Heart left ventricle (tissue), 16 donors: ENCODE measurements around the gene ZCCHC7. TPM values are rescaled to one million over a fixed set of nuclear protein-coding genes. Genes with fewer than 3 reads are reported as not detected.
A peak's percentile ranks its signal among the peaks of the same experiment; 100 is the strongest.

ENCODE experiments used
- ATAC-seq, 4 donors: fragments of 200-7000 bp; cut with Tn5 transposase; one replicate each; pipeline ENCODE4 v1.9.1; 2020 to 2022; ENCODE audit warnings: moderate library complexity in 4 of 4, mild to moderate bottlenecking in 3 of 4, moderate number of reproducible peaks in 1 of 4
- DNase-seq, 5 donors: peaks; one replicate each; pipeline ENCODE4 v3.0.0-alpha.2; 2020
- H3K27ac ChIP-seq, 12 donors: fragments of 200-600 bp; sonication (generic) in 4 of 12; one replicate each; pipeline versions ENCODE4 v1.5.0 to v1.8.0; 2016 to 2022; ENCODE audit warnings: mild to moderate bottlenecking in 2 of 12
- H3K27me3 ChIP-seq, 9 donors: fragments of 200-600 bp; sonication (generic) in 2 of 9; one replicate each; pipeline versions ENCODE4 v1.5.1 to v1.8.0; 2016 to 2022; ENCODE audit warnings: mild to moderate bottlenecking in 3 of 9
- H3K36me3 ChIP-seq, 9 donors: fragments of 200-600 bp; sonication (generic) in 2 of 9; one replicate each; pipeline versions ENCODE4 v1.5.0 to v1.8.0; 2018 to 2022; ENCODE audit warnings: mild to moderate bottlenecking in 2 of 9
- H3K4me1 ChIP-seq, 12 donors: fragments of 200-600 bp; sonication (generic) in 4 of 12; one replicate each; pipeline versions ENCODE4 v1.5.0 to v1.8.0; 2016 to 2022; ENCODE audit warnings: mild to moderate bottlenecking in 3 of 12
- H3K4me3 ChIP-seq, 12 donors: fragments of 200-600 bp; sonication (generic) in 4 of 12; one replicate each; pipeline versions ENCODE4 v1.5.0 to v1.8.0; 2017 to 2022; ENCODE audit warnings: mild to moderate bottlenecking in 9 of 12, moderate library complexity in 4 of 12
- H3K9me3 ChIP-seq, 12 donors: fragments of 200-600 bp; sonication (generic) in 4 of 12; one replicate each; pipeline versions ENCODE4 v1.5.0 to v1.8.0; 2016 to 2022; ENCODE audit warnings: mild to moderate bottlenecking in 1 of 12
- POLR2A ChIP-seq, 2 donors: fragments of 450-650 bp; IDR thresholded peaks; one replicate each; pipeline ENCODE4 v1.6.1; 2017; ENCODE audit warnings: antibody characterized with exemption in 2 of 2, mild to moderate bottlenecking in 2 of 2, moderate library complexity in 2 of 2
- WGBS, 4 donors: extraction: QIAGEN DNeasy Blood & Tissue Kit in 2 of 4; methylation state at CpG; one replicate each; pipeline versions ENCODE4 v1.1.5 to v1.1.7; 2013 to 2018; 5-methylcytosine and 5-hydroxymethylcytosine counted together
- intact Hi-C, 10 donors: fragments of 100-400 bp; cut with DNase I; formaldehyde crosslinking; loops; one replicate each; pipeline versions ENCODE4 v1.11.1 to v1.14.2; 2022
- polyA plus RNA-seq, 2 donors: library from polyadenylated mRNA; stranded (reverse); fragments of 200-250 nt; gene quantifications; one replicate each; pipeline ENCODE4 v1.2.3, GENCODE V29; 2013
- total RNA-seq, 9 donors: library from RNA; depleted of rRNA in 2 of 9; stranded (reverse); fragments of >200 nt in 2 of 9; fragmentation: NEBNext Ultra II Directional in 3 of 9; extraction: Animal tissue kit (Norgen Biotek cat#: 25700) in 3 of 9; gene quantifications; one replicate each; pipeline versions ENCODE4 v1.1.0 to v1.2.4, GENCODE V29; 2016 to 2023
- TF ChIP-seq, protein P1 (sequence below), 12 donors: fragments of 200-600 bp; sonication (generic) in 4 of 12; IDR thresholded peaks; one replicate each; pipeline versions ENCODE4 v1.5.0 to v1.8.0; 2018 to 2022; ENCODE audit warnings: antibody characterized with exemption in 12 of 12, mild to moderate bottlenecking in 5 of 12
- donor health status: ischemic (EF 13 %, LVEDD 7.1; RV severe dilation, severe dysfunction).
- donor health status: healthy with polysubstance abuse.
- donor health status: DM: no; HTN: yes; CAD: no.
- donor health status: DM: no; HTN: no; CAD: no.
- donor health status: ischemic (EF 25% LVEDD 6.9; RV normal size, moderate dysfunction).
- donor health status: ischemic (EF 25% LVEDD 5.7; RV mildly dilated, moderate dysfunction).
- donor health status: healthy.
- donor health status: DM: yes; HTN: yes; CAD: no.
- donor health status: ischemic (EF 35%, LVEDD 5.7; RV mildly dilated, moderate dysfunction).
- donor health status: nonischemic (EF 11% LVEDD 7.7; RV severe dilation, severe dysfunction).
- donor health status: DM: yes; HTN: yes; CAD: no.
- donor health status: PGD.
- donor health status: ischemic (EF 29% LVEDD 5.4; RV normal size, mild dysfunction).
- donor health status: nonischemic (EF 23%, LVEDD 6.1; RV moderate dilation, normal function).

Gene ZCCHC7
- total and polyA plus RNA-seq, 11 donors = 3.5 to 14.8 (median 8.4) TPM

DNA sequence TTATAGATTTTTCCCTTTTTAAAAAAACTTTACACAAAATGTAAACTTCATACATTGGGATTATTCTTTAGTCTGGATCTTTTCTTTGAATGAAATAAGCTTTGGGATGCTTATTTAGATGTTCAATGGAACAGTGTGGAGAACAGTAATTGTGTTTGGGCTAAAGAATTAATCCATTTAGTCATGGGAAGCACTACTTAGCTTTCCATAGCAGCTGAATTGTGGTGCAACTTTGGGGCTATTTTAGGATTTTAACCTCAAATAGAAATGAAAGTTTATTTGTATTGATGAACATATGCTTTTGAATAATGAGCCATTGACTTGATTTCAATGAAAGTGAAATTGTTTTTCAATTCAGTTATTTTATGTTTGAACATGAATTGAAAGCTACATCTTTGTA, 72.4 kb downstream of the ZCCHC7 start:
- peaks cover 0 to 11% (median 3%) of the 10 kb centered on the region in 9 donors for H3K36me3 ChIP-seq
- no peaks in the 10 kb centered on the region for H3K27me3 ChIP-seq
- TF ChIP-seq, protein P1, sequence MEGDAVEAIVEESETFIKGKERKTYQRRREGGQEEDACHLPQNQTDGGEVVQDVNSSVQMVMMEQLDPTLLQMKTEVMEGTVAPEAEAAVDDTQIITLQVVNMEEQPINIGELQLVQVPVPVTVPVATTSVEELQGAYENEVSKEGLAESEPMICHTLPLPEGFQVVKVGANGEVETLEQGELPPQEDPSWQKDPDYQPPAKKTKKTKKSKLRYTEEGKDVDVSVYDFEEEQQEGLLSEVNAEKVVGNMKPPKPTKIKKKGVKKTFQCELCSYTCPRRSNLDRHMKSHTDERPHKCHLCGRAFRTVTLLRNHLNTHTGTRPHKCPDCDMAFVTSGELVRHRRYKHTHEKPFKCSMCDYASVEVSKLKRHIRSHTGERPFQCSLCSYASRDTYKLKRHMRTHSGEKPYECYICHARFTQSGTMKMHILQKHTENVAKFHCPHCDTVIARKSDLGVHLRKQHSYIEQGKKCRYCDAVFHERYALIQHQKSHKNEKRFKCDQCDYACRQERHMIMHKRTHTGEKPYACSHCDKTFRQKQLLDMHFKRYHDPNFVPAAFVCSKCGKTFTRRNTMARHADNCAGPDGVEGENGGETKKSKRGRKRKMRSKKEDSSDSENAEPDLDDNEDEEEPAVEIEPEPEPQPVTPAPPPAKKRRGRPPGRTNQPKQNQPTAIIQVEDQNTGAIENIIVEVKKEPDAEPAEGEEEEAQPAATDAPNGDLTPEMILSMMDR (IDR thresholded peaks at IDR 0.05) = no peak
- no peak for TF ChIP-seq POLR2A (IDR thresholded peaks at IDR 0.05)
- intact Hi-C loops = no loop called here
- no peak for ATAC-seq
- DNase-seq = no peak
- no peak overlapping the region for H3K4me3 ChIP-seq
- no peak overlapping the region for H3K27ac ChIP-seq
- peaks cover 0 to 18% (median 16%) of the 10 kb centered on the region in 12 donors for H3K4me1 ChIP-seq
- H3K9me3 ChIP-seq = no peaks in the 10 kb centered on the region

DNA sequence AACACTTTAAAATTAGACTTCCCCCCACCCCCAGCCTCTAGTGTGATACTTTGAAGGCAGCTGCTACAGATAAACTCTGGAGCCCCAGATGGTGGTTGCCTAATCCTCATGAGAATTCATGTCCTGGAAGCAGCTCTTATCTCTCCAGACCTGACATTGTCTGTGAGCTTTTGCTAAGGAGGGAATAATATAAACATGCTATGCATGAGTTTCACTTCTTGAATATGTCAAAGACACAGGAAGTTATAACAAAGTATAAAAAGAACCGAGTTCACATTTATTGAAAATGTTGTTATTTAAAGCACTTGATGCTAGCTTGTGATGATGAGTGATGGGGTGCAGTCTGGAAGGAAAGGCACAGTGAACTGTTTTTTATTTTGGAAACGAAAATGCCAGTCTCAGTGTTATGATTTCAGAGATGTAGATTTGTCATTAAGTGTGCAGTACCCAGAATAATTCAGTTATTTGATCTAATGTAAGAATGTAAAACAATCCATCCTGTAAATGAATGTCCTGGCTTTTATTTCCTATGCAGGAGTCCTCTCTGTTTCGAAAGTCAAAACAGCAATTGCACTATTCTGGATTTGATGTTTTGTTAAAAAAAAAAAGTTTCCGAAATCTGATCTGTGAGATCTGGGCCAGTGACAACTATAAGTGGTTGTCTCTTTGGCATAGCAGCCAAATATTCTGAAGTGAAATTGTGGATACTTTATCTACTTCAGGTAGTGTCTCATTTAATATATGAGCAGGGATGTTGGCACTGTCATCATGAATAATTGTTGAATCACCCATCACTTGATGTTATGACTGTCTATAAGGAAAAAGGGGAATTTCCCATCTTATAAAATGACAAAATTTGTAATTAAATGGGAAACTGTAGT, 77.0 kb downstream of the ZCCHC7 start:
- Histone ChIP-seq H3K36me3 (no peaks in the 10 kb centered on the region), H3K4me3 (no peak overlapping the region), H3K9me3 (no peaks in the 10 kb centered on the region), H3K27me3 (no peaks in the 10 kb centered on the region), H3K4me1 (peaks cover 0 to 40% (median 21%) of the 10 kb centered on the region in 12 donors), H3K27ac (no peak overlapping the region)
- intact Hi-C loops = no loop called here
- no peak for DNase-seq
- ATAC-seq = peak in 2 of 4 donors; percentile 55 to 64
- TF ChIP-seq, protein P1 (IDR thresholded peaks at IDR 0.05) = no peak
- TF ChIP-seq POLR2A (IDR thresholded peaks at IDR 0.05) = no peak
- WGBS, 4 donors = 27 to 50% (median 34%) methylated on average over 4 of the region's 4 CpGs

DNA sequence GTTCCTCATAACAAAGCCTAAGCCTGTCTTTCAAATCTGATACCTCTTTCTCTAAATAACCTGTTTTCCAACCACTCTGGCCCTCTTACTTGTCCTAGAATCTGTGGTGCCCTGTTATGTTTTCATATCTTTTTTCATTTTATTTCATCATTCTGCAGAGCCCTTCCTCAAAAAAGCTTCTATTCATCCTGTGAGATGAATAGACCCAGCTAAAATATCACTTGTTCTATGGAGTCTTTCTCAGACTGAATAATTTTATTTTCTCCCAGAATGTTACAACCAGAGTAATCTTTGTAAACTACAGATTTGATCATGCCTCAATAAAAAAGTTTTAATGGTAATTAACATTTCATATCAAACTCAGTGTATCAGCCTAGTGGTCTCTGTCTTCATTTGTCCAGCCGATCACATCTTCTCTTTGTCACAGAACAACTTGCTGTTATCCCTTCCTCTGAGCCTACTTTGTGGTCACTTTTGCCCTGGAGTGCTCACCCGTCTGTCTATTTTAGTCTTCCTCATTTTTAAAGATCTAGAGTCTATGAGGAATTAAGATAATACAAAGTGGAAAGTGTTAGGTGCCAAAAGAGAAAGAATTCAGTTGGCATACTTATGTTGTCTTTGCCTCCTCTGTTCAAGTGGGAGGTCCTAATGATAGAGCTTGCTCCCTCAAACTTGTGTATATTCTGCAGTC, 77.8 kb downstream of the ZCCHC7 start:
- TF ChIP-seq POLR2A (IDR thresholded peaks at IDR 0.05) = no peak
- TF ChIP-seq, protein P1 (IDR thresholded peaks at IDR 0.05) = no peak
- ATAC-seq (no peak), DNase-seq (no peak)
- intact Hi-C loops = no loop called here
- Histone ChIP-seq H3K36me3 (no peaks in the 10 kb centered on the region), H3K4me3 (no peak overlapping the region), H3K9me3 (peaks cover 0 to under 1% (median 0%) of the 10 kb centered on the region in 12 donors), H3K27ac (no peak overlapping the region), H3K4me1 (peaks cover 0 to 40% (median 21%) of the 10 kb centered on the region in 12 donors), H3K27me3 (no peaks in the 10 kb centered on the region)
- WGBS, 4 donors = 47 to 60% (median 52%) methylated on average over 2 of the region's 2 CpGs

DNA sequence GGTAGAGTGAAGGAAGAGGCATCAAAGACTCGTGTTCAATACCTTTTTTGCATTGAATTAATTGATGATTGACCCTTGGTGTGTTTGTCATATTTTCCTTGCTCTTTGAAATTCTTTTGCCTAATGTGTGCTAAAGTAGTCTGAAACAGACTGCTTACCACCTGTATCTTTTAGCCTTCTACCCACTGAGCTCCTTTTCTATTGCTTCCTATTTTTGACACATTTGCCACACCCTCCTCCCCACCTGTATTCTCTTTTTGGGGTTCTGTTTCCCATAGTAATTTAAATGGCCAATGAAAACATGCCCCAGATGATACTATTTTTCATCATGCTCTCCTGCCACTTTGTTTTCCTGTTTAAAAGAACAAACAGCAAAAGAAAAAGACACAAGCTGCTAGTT, 78.5 kb downstream of the ZCCHC7 start:
- TF ChIP-seq, protein P1 (IDR thresholded peaks at IDR 0.05) = no peak
- TF ChIP-seq POLR2A (IDR thresholded peaks at IDR 0.05) = no peak
- Histone ChIP-seq H3K4me3 (no peak overlapping the region), H3K27me3 (no peaks in the 10 kb centered on the region), H3K9me3 (peaks cover 0 to 7% (median 0%) of the 10 kb centered on the region in 12 donors), H3K27ac (no peak overlapping the region), H3K4me1 (peaks cover 0 to 40% (median 21%) of the 10 kb centered on the region in 12 donors), H3K36me3 (peaks cover 0 to 5% (median 0%) of the 10 kb centered on the region in 9 donors)
- DNase-seq (no peak), ATAC-seq (no peak)
- intact Hi-C loops = no loop called here
- 83 to 90% (median 85%) methylated on average over 1 of the region's 1 CpG for WGBS, 4 donors
